GM21381 (cell line): ENCODE measurements around the gene DTHD1.

Experiments used
- ATAC-seq: cut with Tn5 transposase; IDR thresholded peaks from one replicate; pipeline ENCODE4 v1.9.1; 2021; ENCODE audit warnings: mild to moderate bottlenecking, moderate library complexity; ENCODE audit not compliant: unreplicated experiment

DTHD1 gene

GRCh38 chr4:36338973-36339372, 57.6 kb downstream of the DTHD1 start:
- no peak for ATAC-seq

- ATAC-seq, result no peak
These were observed 60.5 kb downstream of the DTHD1 start for GRCh38 chr4:36341936-36342335.

GRCh38 chr4:36343501-36344175, 62.2 kb downstream of the DTHD1 start:
- ATAC-seq, result no peak

GRCh38 chr4:36348403-36348938, 67.1 kb downstream of the DTHD1 start:
- ATAC-seq, result peak; percentile 88

DNA sequence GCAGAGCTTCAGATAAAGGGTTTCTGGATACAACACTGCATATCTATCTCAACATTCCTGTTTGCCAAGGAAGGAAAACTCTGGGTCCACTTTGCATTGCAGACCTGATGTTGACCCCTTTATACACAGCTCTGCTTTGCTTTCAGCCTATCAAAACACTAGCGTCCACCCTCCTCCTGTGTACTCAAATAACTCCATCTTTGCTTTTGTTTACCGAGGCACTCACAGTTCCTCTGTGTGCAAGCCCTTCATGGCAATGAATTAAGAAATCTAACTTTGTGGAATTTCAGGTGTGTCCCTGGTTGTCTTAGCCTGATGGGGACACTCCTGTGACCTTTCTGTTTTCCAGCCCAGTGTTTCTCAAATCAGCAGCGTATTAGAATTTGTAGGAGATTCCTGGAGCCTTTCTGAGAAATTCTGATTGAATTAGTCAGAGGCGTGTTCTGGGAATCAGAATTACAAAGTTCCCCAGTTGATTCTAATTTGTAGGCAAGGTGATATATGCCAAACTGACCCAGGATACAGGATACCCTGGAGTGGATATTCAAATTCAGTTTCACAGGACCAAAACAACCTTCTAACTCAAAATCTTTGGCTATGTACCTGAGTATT, 68.6 kb downstream of the DTHD1 start:
- no peak for ATAC-seq

- peak; percentile 75 for ATAC-seq
These were observed 69.8 kb downstream of the DTHD1 start for GRCh38 chr4:36351082-36351666.

- ATAC-seq, result no peak
These were observed 72.6 kb downstream of the DTHD1 start for GRCh38 chr4:36353998-36354397.

- ATAC-seq, result no peak
These were observed 76.8 kb downstream of the DTHD1 start for GRCh38 chr4:36358173-36358572.

- no peak for ATAC-seq
These were observed 79.3 kb downstream of the DTHD1 start for GRCh38 chr4:36360755-36361154.

DNA sequence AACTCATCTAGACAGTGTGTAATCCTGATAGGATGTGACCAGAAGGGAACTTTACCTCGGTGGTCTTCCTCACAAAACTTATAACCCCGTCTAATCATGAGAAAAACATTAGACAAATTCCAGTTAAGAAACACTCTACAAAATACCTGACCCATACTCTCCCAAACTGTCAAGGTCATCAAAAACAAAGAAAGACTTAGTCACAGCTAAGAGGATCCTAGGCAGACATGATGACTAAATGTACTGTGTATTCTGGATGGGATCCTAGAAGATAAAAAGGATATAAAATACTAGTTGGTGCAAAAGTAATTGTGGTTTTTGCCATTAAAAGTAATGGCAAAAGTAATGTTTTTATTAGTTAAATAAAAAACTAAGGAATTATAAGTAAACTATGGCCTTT, 81.6 kb downstream of the DTHD1 start:
- ATAC-seq, result no peak

DNA sequence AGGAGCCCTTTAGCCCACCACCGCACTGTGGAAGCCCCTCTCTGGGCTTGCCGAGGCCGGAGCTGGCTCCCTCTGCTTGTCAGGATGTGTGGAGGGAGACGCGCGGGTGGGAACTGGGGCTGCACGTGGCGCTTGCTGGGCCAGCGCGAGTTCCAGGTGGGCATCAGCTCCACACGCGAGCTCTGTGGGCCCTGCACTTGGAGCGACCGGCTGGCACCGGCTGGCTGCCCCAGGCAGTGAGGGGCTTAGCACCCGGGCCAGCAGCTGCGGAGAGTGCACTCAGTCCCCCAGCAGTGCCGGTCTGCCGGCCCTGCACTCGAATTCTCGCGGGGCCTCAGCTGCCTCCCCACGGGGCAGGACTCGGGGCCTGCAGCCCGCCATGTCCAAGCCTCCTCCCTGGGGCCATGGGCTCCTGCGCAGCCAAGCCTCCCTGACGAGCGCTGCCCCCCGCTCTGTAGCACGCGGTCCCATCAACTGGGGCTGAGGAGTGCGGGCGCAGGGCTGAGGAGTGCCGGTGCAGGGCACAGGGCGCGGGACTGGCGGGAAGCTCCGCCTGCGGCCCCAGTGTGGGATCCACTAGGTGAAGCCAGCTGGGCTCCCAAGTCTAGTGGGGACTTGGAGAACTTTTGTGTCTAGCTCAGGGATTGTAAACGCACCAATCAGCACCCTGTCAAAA, 93.6 kb downstream of the DTHD1 start:
- ATAC-seq, result no peak

- peak; percentile 87 for ATAC-seq
These were observed 104.6 kb downstream of the DTHD1 start for GRCh38 chr4:36385951-36386571.

DNA sequence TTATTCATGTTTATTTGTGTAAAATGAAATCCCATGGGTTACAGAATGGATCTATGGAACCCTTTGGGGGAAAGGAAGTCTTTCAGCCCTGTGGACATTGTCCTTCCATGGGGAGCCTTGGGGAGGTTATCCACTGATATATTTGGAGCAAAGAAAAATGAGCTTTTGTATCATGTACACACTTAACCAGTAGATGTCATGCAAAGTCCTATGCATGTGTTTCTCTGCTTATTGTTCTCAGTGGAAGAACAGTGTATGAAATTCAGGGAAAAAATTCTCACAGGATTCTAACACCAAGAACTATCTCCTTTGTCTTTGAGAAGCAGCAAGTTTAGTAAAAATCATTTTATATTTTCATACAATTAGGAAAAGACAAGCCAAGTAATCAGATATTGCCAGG, 105.3 kb downstream of the DTHD1 start:
- no peak for ATAC-seq

GRCh38 chr4:36388710-36389109, 107.3 kb downstream of the DTHD1 start:
- no peak for ATAC-seq

- ATAC-seq, result no peak
These were observed 110.0 kb downstream of the DTHD1 start for GRCh38 chr4:36391411-36391810.

GRCh38 chr4:36392024-36392423, 110.6 kb downstream of the DTHD1 start:
- no peak for ATAC-seq

GRCh38 chr4:36392916-36393315, 111.5 kb downstream of the DTHD1 start:
- ATAC-seq, result no peak
